HEK293 (cell line): Measurements from ENCODE around the gene RSRC1.

Experiments used
- CTCF ChIP-seq: fragments of 450-650 bp; formaldehyde crosslinking; IDR thresholded peaks from 2 replicates; pipeline ENCODE4 v1.5.1; 2016; ENCODE audit warnings: missing biosample characterization, missing genetic modification characterization
- PBX3 ChIP-seq: sonication (generic); formaldehyde crosslinking; IDR thresholded peaks from 2 replicates; pipeline ENCODE4 v1.8.1; 2022; ENCODE audit warnings: mild to moderate bottlenecking, moderate library complexity, missing genetic modification reagents
- TCF7L2 ChIP-seq: IDR thresholded peaks from 2 replicates; pipeline ENCODE4 v1.6.1; 2011; ENCODE audit warnings: low read depth, mild to moderate bottlenecking, inconsistent platforms, low read length, moderate library complexity, borderline replicate concordance
- YY1 ChIP-seq: fragments of 450-650 bp; formaldehyde crosslinking; IDR thresholded peaks from 2 replicates; pipeline ENCODE4 v1.5.1; 2018; ENCODE audit warnings: missing biosample characterization, missing genetic modification characterization
- ZEB2 ChIP-seq: fragments of 450-650 bp; formaldehyde crosslinking; IDR thresholded peaks from 2 replicates; pipeline ENCODE4 v1.5.1; 2016; ENCODE audit warnings: missing biosample characterization, missing genetic modification characterization
- ZFP41 ChIP-seq: fragments of 450-650 bp; formaldehyde crosslinking; IDR thresholded peaks from 2 replicates; pipeline ENCODE4 v1.5.1; 2016; ENCODE audit warnings: missing biosample characterization, missing genetic modification characterization, borderline replicate concordance
- ZNF138 ChIP-seq: fragments of 450-650 bp; formaldehyde crosslinking; IDR thresholded peaks from 2 replicates; pipeline ENCODE4 v1.5.1; 2016; ENCODE audit warnings: missing biosample characterization, missing genetic modification characterization, borderline replicate concordance
- ZNF24 ChIP-seq: fragments of 450-650 bp; formaldehyde crosslinking; IDR thresholded peaks from 2 replicates; pipeline ENCODE4 v1.5.1; 2016; ENCODE audit warnings: missing biosample characterization, missing genetic modification characterization
- ZNF292 ChIP-seq: fragments of 450-650 bp; formaldehyde crosslinking; IDR thresholded peaks from 2 replicates; pipeline ENCODE4 v1.5.1; 2016; ENCODE audit warnings: low read depth, missing biosample characterization, missing genetic modification characterization, borderline replicate concordance
- ZNF792 ChIP-seq: fragments of 450-650 bp; formaldehyde crosslinking; IDR thresholded peaks from 2 replicates; pipeline ENCODE4 v1.5.1; 2016; ENCODE audit warnings: missing biosample characterization, missing genetic modification characterization
- TF ChIP-seq, protein P1 (sequence below): fragments of 450-650 bp; formaldehyde crosslinking; IDR thresholded peaks from 2 replicates; pipeline ENCODE4 v1.5.1; 2016; ENCODE audit warnings: missing biosample characterization, missing genetic modification characterization
- TF ChIP-seq, protein P2 (sequence below): fragments of 450-650 bp; formaldehyde crosslinking; IDR thresholded peaks from 2 replicates; pipeline ENCODE4 v1.5.1; 2016; ENCODE audit warnings: missing biosample characterization, missing genetic modification characterization
- TF ChIP-seq, protein P3 (sequence below): fragments of 450-650 bp; formaldehyde crosslinking; IDR thresholded peaks from 2 replicates; pipeline ENCODE4 v1.5.1; 2016; ENCODE audit warnings: missing biosample characterization, missing genetic modification characterization, borderline replicate concordance
- TF ChIP-seq, protein P4 (sequence below): fragments of 450-650 bp; formaldehyde crosslinking; IDR thresholded peaks from 2 replicates; pipeline ENCODE4 v1.5.1; 2016; ENCODE audit warnings: missing biosample characterization, missing genetic modification characterization

DNA sequence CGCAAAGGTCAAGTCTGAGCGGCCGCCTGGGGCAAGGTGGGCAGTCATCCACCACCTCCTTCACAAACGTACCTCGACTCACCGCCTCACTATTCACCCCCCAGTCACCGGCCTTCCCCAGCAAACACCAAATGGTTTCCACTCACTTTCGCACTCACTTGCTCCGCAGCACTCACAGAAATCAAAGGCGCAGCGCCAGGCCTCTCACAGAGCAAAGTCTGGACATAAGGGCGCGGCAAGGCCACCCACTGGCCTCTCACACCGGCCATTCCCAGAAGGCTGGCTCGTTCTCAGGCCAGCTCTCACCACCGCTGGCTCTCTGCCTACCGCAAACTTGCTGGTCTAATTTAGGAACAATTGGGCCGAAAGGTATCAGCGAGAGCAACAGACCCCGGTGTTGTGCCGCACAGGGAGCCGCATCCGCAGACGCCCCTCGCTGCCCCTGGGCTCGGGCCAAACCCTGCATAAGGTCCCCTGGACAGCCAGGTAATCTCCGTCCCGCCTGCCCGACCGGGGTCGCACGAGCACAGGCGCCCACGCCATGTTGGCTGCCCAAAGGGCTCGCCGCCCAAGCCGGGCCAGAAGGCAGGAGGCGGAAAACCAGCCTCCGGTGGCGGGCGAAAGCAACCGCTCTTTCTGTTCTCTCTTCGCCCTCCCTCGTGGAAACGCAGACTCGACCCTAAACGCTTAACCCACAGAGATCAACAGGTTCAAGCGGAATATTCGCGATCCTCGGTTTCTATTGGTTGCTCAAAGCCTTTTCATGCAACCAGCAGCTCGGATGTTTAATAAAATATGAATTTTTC lies 6.6 kb upstream of the RSRC1 start:
- no peak for TF ChIP-seq ZFP41 (tag by site-specific recombination)
- TF ChIP-seq, protein P1, sequence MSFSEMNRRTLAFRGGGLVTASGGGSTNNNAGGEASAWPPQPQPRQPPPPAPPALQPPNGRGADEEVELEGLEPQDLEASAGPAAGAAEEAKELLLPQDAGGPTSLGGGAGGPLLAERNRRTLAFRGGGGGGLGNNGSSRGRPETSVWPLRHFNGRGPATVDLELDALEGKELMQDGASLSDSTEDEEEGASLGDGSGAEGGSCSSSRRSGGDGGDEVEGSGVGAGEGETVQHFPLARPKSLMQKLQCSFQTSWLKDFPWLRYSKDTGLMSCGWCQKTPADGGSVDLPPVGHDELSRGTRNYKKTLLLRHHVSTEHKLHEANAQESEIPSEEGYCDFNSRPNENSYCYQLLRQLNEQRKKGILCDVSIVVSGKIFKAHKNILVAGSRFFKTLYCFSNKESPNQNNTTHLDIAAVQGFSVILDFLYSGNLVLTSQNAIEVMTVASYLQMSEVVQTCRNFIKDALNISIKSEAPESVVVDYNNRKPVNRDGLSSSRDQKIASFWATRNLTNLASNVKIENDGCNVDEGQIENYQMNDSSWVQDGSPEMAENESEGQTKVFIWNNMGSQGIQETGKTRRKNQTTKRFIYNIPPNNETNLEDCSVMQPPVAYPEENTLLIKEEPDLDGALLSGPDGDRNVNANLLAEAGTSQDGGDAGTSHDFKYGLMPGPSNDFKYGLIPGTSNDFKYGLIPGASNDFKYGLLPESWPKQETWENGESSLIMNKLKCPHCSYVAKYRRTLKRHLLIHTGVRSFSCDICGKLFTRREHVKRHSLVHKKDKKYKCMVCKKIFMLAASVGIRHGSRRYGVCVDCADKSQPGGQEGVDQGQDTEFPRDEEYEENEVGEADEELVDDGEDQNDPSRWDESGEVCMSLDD, result no peak
- no peak for TF ChIP-seq ZNF292 (tag by site-specific recombination)
- no peak for TF ChIP-seq ZNF792 (tag by site-specific recombination)
- TF ChIP-seq TCF7L2, result no peak
- TF ChIP-seq YY1 (tag by site-specific recombination), result no peak
- no peak for TF ChIP-seq CTCF (tag by site-specific recombination)
- TF ChIP-seq, protein P2, sequence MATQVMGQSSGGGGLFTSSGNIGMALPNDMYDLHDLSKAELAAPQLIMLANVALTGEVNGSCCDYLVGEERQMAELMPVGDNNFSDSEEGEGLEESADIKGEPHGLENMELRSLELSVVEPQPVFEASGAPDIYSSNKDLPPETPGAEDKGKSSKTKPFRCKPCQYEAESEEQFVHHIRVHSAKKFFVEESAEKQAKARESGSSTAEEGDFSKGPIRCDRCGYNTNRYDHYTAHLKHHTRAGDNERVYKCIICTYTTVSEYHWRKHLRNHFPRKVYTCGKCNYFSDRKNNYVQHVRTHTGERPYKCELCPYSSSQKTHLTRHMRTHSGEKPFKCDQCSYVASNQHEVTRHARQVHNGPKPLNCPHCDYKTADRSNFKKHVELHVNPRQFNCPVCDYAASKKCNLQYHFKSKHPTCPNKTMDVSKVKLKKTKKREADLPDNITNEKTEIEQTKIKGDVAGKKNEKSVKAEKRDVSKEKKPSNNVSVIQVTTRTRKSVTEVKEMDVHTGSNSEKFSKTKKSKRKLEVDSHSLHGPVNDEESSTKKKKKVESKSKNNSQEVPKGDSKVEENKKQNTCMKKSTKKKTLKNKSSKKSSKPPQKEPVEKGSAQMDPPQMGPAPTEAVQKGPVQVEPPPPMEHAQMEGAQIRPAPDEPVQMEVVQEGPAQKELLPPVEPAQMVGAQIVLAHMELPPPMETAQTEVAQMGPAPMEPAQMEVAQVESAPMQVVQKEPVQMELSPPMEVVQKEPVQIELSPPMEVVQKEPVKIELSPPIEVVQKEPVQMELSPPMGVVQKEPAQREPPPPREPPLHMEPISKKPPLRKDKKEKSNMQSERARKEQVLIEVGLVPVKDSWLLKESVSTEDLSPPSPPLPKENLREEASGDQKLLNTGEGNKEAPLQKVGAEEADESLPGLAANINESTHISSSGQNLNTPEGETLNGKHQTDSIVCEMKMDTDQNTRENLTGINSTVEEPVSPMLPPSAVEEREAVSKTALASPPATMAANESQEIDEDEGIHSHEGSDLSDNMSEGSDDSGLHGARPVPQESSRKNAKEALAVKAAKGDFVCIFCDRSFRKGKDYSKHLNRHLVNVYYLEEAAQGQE, result no peak
- no peak for TF ChIP-seq ZEB2
- TF ChIP-seq PBX3 (CRISPR knock-in tag), result no peak
- no peak for TF ChIP-seq ZNF138
- TF ChIP-seq, protein P3, sequence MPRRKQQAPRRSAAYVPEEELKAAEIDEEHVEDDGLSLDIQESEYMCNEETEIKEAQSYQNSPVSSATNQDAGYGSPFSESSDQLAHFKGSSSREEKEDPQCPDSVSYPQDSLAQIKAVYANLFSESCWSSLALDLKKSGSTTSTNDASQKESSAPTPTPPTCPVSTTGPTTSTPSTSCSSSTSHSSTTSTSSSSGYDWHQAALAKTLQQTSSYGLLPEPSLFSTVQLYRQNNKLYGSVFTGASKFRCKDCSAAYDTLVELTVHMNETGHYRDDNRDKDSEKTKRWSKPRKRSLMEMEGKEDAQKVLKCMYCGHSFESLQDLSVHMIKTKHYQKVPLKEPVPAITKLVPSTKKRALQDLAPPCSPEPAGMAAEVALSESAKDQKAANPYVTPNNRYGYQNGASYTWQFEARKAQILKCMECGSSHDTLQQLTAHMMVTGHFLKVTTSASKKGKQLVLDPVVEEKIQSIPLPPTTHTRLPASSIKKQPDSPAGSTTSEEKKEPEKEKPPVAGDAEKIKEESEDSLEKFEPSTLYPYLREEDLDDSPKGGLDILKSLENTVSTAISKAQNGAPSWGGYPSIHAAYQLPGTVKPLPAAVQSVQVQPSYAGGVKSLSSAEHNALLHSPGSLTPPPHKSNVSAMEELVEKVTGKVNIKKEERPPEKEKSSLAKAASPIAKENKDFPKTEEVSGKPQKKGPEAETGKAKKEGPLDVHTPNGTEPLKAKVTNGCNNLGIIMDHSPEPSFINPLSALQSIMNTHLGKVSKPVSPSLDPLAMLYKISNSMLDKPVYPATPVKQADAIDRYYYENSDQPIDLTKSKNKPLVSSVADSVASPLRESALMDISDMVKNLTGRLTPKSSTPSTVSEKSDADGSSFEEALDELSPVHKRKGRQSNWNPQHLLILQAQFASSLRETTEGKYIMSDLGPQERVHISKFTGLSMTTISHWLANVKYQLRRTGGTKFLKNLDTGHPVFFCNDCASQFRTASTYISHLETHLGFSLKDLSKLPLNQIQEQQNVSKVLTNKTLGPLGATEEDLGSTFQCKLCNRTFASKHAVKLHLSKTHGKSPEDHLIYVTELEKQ (tag by site-specific recombination), result no peak
- TF ChIP-seq, protein P4, sequence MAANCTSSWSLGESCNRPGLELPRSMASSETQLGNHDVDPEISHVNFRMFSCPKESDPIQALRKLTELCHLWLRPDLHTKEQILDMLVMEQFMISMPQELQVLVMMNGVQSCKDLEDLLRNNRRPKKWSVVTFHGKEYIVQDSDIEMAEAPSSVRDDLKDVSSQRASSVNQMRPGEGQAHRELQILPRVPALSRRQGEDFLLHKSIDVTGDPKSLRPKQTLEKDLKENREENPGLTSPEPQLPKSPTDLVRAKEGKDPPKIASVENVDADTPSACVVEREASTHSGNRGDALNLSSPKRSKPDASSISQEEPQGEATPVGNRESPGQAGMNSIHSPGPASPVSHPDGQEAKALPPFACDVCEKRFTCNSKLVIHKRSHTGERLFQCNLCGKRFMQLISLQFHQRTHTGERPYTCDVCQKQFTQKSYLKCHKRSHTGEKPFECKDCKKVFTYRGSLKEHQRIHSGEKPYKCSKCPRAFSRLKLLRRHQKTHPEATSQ (tag by site-specific recombination), result no peak
- no peak for TF ChIP-seq ZNF24
